ENCODE data around the gene DNAH5.

DNA sequence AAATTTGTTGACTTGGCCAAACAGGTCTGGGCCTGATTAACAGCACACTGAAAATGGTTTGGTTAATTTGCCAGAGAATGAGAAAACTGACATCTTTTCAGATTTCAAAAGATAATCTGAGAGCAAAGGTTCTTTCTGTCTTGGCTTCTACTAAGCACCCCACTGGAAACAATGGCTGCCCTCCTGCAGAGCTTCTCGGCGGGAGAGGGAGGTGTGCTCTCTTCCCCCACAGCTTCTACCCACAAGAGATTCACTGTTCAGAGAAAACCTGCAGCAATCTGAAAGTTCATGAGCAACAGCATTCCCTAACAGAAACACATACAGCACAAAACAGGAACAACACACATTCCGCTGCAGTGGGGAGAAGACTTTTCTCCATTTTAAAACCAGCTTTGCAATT lies 3.0 kb downstream of the DNAH5 start:
- TF ChIP-seq, protein P1, sequence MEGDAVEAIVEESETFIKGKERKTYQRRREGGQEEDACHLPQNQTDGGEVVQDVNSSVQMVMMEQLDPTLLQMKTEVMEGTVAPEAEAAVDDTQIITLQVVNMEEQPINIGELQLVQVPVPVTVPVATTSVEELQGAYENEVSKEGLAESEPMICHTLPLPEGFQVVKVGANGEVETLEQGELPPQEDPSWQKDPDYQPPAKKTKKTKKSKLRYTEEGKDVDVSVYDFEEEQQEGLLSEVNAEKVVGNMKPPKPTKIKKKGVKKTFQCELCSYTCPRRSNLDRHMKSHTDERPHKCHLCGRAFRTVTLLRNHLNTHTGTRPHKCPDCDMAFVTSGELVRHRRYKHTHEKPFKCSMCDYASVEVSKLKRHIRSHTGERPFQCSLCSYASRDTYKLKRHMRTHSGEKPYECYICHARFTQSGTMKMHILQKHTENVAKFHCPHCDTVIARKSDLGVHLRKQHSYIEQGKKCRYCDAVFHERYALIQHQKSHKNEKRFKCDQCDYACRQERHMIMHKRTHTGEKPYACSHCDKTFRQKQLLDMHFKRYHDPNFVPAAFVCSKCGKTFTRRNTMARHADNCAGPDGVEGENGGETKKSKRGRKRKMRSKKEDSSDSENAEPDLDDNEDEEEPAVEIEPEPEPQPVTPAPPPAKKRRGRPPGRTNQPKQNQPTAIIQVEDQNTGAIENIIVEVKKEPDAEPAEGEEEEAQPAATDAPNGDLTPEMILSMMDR (conservative IDR thresholded peaks at IDR 0.05), result no peak
- TF ChIP-seq ZFX (IDR thresholded peaks at IDR 0.05), result no peak

Data from C4-2B (cell line).